ENCODE results near the gene SHROOM3. TPM values are rescaled to one million over a fixed set of nuclear protein-coding genes. Genes with fewer than 3 reads are reported as not detected.
A peak's percentile ranks its signal among the peaks of the same experiment; 100 is the strongest.

SHROOM3 gene
- total RNA-seq, 4 donors from 2014 or later, result 44.4 to 101 (median 88.5) TPM

DNA sequence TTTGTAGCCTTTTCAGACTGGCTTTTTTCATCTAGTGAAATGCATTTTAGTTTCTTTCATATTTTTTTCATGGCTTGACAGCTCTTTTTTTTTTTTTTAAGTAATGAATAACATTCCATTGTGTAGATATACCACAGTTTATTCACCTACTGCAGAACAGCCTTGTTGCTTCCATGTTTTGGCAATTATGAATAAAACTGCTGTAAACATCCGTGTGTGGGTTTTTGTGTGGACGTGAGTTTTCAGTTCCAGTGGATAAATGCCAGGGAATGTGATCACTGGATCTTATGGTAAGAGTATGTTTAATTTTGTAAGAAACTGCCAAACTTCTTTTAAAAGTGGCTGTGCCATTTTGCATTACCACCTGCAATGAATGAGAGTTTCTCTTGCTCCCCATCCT lies 302.2 kb downstream of the SHROOM3 start:
- H3K4me1 ChIP-seq, result peaks cover 21 to 75% (median 67%) of the 10 kb centered on the region in 4 donors
- intact Hi-C loops (cut with DNase I), result no loop called here
- no peak for DNase-seq (ENCODE audit: extremely low spot score)
- H3K36me3 ChIP-seq, result peaks cover 0 to 11% (median 5%) of the 10 kb centered on the region in 4 donors
- H3K4me3 ChIP-seq, result no peak overlapping the region
- TF ChIP-seq EP300 (IDR thresholded peaks at IDR 0.05) (no peak), POLR2AphosphoS5 (IDR thresholded peaks at IDR 0.05) (no peak), POLR2A (IDR thresholded peaks at IDR 0.05; ENCODE audit: low read depth) (no peak)
- TF ChIP-seq, protein P1, sequence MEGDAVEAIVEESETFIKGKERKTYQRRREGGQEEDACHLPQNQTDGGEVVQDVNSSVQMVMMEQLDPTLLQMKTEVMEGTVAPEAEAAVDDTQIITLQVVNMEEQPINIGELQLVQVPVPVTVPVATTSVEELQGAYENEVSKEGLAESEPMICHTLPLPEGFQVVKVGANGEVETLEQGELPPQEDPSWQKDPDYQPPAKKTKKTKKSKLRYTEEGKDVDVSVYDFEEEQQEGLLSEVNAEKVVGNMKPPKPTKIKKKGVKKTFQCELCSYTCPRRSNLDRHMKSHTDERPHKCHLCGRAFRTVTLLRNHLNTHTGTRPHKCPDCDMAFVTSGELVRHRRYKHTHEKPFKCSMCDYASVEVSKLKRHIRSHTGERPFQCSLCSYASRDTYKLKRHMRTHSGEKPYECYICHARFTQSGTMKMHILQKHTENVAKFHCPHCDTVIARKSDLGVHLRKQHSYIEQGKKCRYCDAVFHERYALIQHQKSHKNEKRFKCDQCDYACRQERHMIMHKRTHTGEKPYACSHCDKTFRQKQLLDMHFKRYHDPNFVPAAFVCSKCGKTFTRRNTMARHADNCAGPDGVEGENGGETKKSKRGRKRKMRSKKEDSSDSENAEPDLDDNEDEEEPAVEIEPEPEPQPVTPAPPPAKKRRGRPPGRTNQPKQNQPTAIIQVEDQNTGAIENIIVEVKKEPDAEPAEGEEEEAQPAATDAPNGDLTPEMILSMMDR (IDR thresholded peaks at IDR 0.05), result no peak
- no peaks in the 10 kb centered on the region for H3K9me3 ChIP-seq
- peak overlapping the region; percentile 89 to 94 (median 92) for H3K27ac ChIP-seq (replicated peaks in 1 of 4)
- WGBS, result 38% methylated on average over 2 of the region's 2 CpGs
- H3K27me3 ChIP-seq, result no peaks in the 10 kb centered on the region

DNA sequence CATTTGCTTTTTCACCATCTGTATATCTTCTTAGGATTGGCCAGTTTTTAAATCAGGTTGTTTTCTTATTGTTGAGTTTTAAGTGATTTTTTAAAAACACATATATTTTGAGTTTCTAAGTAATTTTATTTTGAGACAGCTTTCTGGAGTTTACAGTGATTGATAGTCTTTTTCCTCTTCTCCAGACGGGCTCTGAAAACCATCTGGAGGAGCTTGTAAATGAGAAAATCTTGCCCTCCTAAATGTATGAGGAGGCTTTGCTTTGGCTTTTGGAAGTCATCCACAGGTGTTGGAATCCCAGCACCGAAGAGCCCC lies 302.7 kb downstream of the SHROOM3 start:
- H3K4me1 ChIP-seq, result peaks cover 21 to 75% (median 72%) of the 10 kb centered on the region in 4 donors
- H3K27me3 ChIP-seq, result no peaks in the 10 kb centered on the region
- TF ChIP-seq EP300 (IDR thresholded peaks at IDR 0.05) (no peak), POLR2AphosphoS5 (IDR thresholded peaks at IDR 0.05) (no peak)
- peak overlapping the region; percentile 89 to 94 (median 92) for H3K27ac ChIP-seq (replicated peaks in 1 of 4)
- no peak for DNase-seq (ENCODE audit: extremely low spot score)
- intact Hi-C loops (cut with DNase I), result no loop called here
- H3K36me3 ChIP-seq, result peaks cover 0 to 11% (median 5%) of the 10 kb centered on the region in 4 donors
- WGBS, result 10% methylated on average over 2 of the region's 2 CpGs
- no peaks in the 10 kb centered on the region for H3K9me3 ChIP-seq
- no peak overlapping the region for H3K4me3 ChIP-seq

DNA sequence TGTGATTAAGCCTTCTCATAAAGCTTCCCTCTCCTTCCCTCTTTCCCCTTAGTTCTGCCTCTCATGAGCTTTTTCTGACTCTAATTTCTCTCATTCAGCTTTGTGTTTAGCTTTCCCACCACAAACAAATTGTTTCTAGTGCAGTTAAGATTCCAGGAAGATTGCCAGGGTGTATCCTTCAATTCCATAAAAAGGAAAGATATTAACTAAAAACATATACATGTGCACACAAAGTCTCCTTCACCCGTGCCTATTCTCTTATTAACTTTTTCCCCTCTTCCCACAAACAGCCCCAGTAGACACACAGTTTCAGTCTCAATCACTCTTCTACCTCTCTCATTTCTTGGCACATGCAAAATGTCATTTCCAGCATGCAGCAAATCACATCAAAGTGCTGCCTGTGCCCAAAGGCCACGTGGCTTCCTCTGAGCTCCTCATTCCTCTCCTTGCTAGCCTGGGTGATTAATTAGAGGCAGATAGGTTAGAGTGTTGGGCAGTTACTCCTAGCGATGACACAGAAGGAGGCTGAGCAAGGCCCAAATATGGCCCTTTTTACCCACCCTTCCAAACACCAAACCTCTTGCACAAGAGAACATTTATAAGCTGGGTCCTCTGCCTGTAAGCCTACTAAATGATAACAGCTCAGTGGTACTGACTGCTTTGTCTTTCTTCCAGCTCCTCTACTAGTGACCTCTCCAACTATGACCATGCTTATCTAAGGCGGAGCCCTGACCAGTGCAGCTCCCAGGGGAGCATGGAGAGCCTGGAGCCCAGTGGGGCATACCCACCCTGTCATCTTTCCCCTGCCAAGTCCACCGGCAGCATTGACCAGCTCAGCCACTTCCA lies 303.3 kb downstream of the SHROOM3 start:
- peak; percentile 86 for TF ChIP-seq EP300 (IDR thresholded peaks at IDR 0.05)
- TF ChIP-seq, protein P1 (IDR thresholded peaks at IDR 0.05), result no peak
- TF ChIP-seq POLR2AphosphoS5 (IDR thresholded peaks at IDR 0.05), result peak; percentile 83 to 85
- intact Hi-C loops (cut with DNase I), result no loop called here
- no peak for DNase-seq (ENCODE audit: extremely low spot score)
- 23% methylated on average over 4 of the region's 5 CpGs for WGBS
- H3K4me1 ChIP-seq, result peaks cover 18 to 75% (median 73%) of the 10 kb centered on the region in 4 donors
- H3K27ac ChIP-seq (replicated peaks in 1 of 4), result peak overlapping the region; percentile 89 to 94 (median 92)
- H3K4me3 ChIP-seq, result peak overlapping the region; percentile 1 to 19 (median 15)
- H3K9me3 ChIP-seq, result no peaks in the 10 kb centered on the region
- H3K36me3 ChIP-seq, result peaks cover 0 to 11% (median 5%) of the 10 kb centered on the region in 4 donors
- H3K27me3 ChIP-seq, result no peaks in the 10 kb centered on the region

DNA sequence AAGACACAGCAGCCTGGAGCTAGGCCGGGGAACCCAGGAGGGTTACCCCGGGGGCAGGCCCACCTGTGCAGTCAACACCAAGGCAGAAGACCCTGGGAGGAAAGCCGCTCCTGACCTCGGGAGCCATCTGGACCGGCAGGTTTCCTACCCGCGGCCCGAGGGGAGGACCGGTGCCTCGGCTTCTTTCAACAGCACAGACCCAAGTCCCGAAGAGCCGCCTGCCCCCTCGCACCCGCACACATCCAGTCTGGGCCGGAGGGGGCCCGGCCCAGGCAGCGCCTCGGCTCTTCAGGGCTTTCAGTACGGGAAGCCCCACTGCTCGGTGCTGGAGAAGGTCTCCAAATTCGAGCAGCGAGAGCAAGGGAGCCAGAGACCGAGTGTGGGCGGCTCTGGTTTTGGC lies 305.2 kb downstream of the SHROOM3 start:
- H3K9me3 ChIP-seq, result no peaks in the 10 kb centered on the region
- peaks cover 0 to 11% (median 5%) of the 10 kb centered on the region in 4 donors for H3K36me3 ChIP-seq
- H3K4me1 ChIP-seq, result peaks cover 18 to 94% (median 87%) of the 10 kb centered on the region in 4 donors
- no peaks in the 10 kb centered on the region for H3K27me3 ChIP-seq
- intact Hi-C loops (cut with DNase I), result no loop called here
- 95% methylated on average over 11 of the region's 24 CpGs for WGBS
- TF ChIP-seq, protein P1 (IDR thresholded peaks at IDR 0.05), result no peak
- no peak for TF ChIP-seq POLR2AphosphoS5 (IDR thresholded peaks at IDR 0.05)
- TF ChIP-seq EP300 (IDR thresholded peaks at IDR 0.05), result no peak
- no peak for TF ChIP-seq POLR2A (IDR thresholded peaks at IDR 0.05; ENCODE audit: low read depth)
- no peak overlapping the region for H3K4me3 ChIP-seq
- DNase-seq (ENCODE audit: extremely low spot score), result no peak
- H3K27ac ChIP-seq (replicated peaks in 1 of 4), result peak overlapping the region; percentile 89 to 94 (median 92)

DNA sequence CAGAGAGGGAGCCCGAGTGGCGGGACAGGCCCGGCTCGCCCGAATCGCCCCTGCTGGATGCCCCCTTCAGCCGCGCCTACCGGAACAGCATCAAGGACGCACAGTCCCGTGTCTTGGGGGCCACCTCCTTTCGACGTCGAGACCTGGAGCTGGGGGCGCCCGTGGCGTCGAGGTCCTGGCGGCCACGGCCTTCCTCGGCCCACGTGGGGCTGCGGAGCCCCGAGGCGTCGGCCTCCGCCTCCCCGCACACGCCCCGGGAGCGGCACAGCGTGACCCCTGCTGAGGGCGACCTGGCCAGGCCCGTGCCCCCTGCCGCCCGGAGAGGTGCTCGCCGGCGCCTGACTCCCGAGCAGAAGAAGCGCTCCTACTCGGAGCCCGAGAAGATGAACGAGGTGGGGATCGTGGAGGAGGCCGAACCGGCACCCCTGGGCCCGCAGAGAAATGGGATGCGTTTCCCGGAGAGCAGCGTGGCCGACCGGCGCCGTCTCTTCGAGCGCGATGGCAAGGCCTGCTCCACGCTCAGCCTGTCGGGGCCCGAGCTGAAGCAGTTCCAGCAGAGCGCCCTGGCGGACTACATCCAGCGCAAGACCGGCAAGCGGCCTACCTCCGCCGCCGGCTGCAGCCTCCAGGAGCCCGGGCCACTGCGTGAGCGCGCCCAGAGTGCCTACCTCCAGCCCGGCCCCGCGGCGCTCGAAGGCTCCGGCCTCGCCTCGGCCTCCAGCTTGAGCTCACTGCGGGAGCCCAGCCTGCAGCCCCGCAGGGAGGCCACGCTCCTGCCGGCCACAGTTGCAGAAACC lies 306.0 kb downstream of the SHROOM3 start:
- peaks cover 18 to 98% (median 90%) of the 10 kb centered on the region in 4 donors for H3K4me1 ChIP-seq
- intact Hi-C loops (cut with DNase I), result no loop called here

More for the DNA sequence above, 306.0 kb downstream of the SHROOM3 start:
- Histone ChIP-seq H3K27me3 (no peaks in the 10 kb centered on the region), H3K36me3 (peaks cover 0 to 11% (median 5%) of the 10 kb centered on the region in 4 donors), H3K4me3 (peak overlapping the region in 2 of 4 donors; percentile 22 to 24), H3K27ac (replicated peaks in 1 of 4) (peak overlapping the region; percentile 89 to 94 (median 92)), H3K9me3 (no peaks in the 10 kb centered on the region)
- DNase-seq (ENCODE audit: extremely low spot score), result no peak
- 97% methylated on average over 39 of the region's 85 CpGs for WGBS
- TF ChIP-seq, protein P1 (IDR thresholded peaks at IDR 0.05), result no peak
- no peak for TF ChIP-seq POLR2AphosphoS5 (IDR thresholded peaks at IDR 0.05)
- no peak for TF ChIP-seq POLR2A (IDR thresholded peaks at IDR 0.05; ENCODE audit: low read depth)
- no peak for TF ChIP-seq EP300 (IDR thresholded peaks at IDR 0.05)

All from esophagus muscularis mucosa (tissue), 4 donors.